GM23338 (cell line): ENCODE data around the gene DDX5. TPM values are rescaled to one million over a fixed set of nuclear protein-coding genes. Genes with fewer than 3 reads are reported as not detected.

ENCODE experiments used
- ATAC-seq: fragments of 200-7000 bp; cut with Tn5 transposase; 3 replicates; pipeline ENCODE4 v1.9.1; 2020
- DNase-seq: peaks from one replicate; pipeline ENCODE4 v3.0.0-alpha.2; 2015; ENCODE audit warnings: low spot score
- H2AFZ ChIP-seq: fragments of 200-600 bp; sonication (generic); 2 replicates; pipeline ENCODE4 v1.8.0; 2016; ENCODE audit warnings: antibody characterized with exemption, mild to moderate bottlenecking, moderate library complexity
- H3F3A ChIP-seq: fragments of 200-600 bp; sonication (generic); replicated peaks from 2 replicates; pipeline ENCODE4 v1.8.0; 2017; ENCODE audit warnings: antibody characterized with exemption, mixed run types, low read depth
- H3K27ac ChIP-seq: fragments of 200-600 bp; sonication (generic); 2 replicates; pipeline ENCODE4 v1.6.1; 2016; ENCODE audit warnings: low read depth
- H3K27me3 ChIP-seq: fragments of 200-600 bp; sonication (generic); 2 replicates; pipeline ENCODE4 v1.8.0; 2016; ENCODE audit warnings: mild to moderate bottlenecking, mixed run types, moderate library complexity; ENCODE audit not compliant: insufficient read depth
- H3K36me3 ChIP-seq: fragments of 200-600 bp; sonication (generic); 2 replicates; pipeline ENCODE4 v1.8.0; 2016; ENCODE audit warnings: mild to moderate bottlenecking; ENCODE audit not compliant: insufficient read depth
- H3K4me1 ChIP-seq: fragments of 200-600 bp; sonication (generic); 2 replicates; pipeline ENCODE4 v1.8.0; 2016; ENCODE audit warnings: mild to moderate bottlenecking, moderate library complexity; ENCODE audit not compliant: insufficient read depth
- H3K4me2 ChIP-seq: fragments of 200-600 bp; sonication (generic); 2 replicates; pipeline ENCODE4 v1.7.1; 2017; ENCODE audit warnings: mixed run types
- H3K4me3 ChIP-seq: fragments of 200-600 bp; sonication (generic); 2 replicates; pipeline ENCODE4 v1.6.1; 2016; ENCODE audit warnings: mixed run types
- H3K79me2 ChIP-seq: fragments of 200-600 bp; sonication (generic); replicated peaks from 2 replicates; pipeline ENCODE4 v1.8.0; 2017; ENCODE audit warnings: mild to moderate bottlenecking; ENCODE audit not compliant: insufficient read depth
- H3K9me2 ChIP-seq: fragments of 200-600 bp; sonication (generic); 2 replicates; pipeline ENCODE4 v1.8.0; 2017; ENCODE audit not compliant: insufficient read depth
- H4K20me1 ChIP-seq: fragments of 200-600 bp; sonication (generic); replicated peaks from 2 replicates; pipeline ENCODE4 v1.8.0; 2017; ENCODE audit warnings: mild to moderate bottlenecking; ENCODE audit not compliant: insufficient read depth
- H3K27ac Mint-ChIP-seq: 2 replicates; pipeline ENCODE4 v1.8.0; 2020; ENCODE audit warnings: inconsistent platforms, mild to moderate bottlenecking, moderate library complexity, mixed read lengths
- H3K27me3 Mint-ChIP-seq: 3 replicates; pipeline ENCODE4 v1.8.0; 2022; ENCODE audit warnings: low read depth, mild to moderate bottlenecking, moderate library complexity, mixed read lengths, inconsistent platforms; ENCODE audit not compliant: insufficient read depth, poor library complexity
- H3K36me3 Mint-ChIP-seq: 3 replicates; pipeline ENCODE4 v1.8.0; 2021; ENCODE audit warnings: low read depth, mild to moderate bottlenecking, inconsistent platforms, moderate library complexity, mixed read lengths
- H3K4me1 Mint-ChIP-seq: 3 replicates; pipeline ENCODE4 v1.8.0; 2020; ENCODE audit warnings: mild to moderate bottlenecking, inconsistent platforms, mixed read lengths
- H3K4me3 Mint-ChIP-seq: 3 replicates; pipeline ENCODE4 v1.8.0; 2021; ENCODE audit warnings: moderate library complexity, mild to moderate bottlenecking, inconsistent platforms, mixed read lengths
- H3K9me3 Mint-ChIP-seq: 3 replicates; pipeline ENCODE4 v1.8.0; 2020; ENCODE audit warnings: moderate library complexity, mild to moderate bottlenecking, inconsistent platforms, mixed read lengths
- CREB1 ChIP-seq: fragments of 250-450 bp; sonication (Bioruptor Pico); IDR thresholded peaks from 2 replicates; pipeline ENCODE4 v1.5.0; 2020; ENCODE audit warnings: low read depth, mild to moderate bottlenecking, moderate library complexity
- CTCF ChIP-seq, 2 experiments: fragments of 200-600 bp in 1 of 2; sonication (generic) in 1 of 2; conservative IDR thresholded peaks; 2 replicates each; pipeline versions ENCODE4 v1.5.1 to v1.6.1; 2016 to 2017; ENCODE audit warnings: antibody characterized with exemption in 2 of 2, low read depth in 2 of 2, mild to moderate bottlenecking in 2 of 2, moderate library complexity in 1 of 2
- ETS1 ChIP-seq: IDR thresholded peaks from 2 replicates; pipeline ENCODE4 v1.6.1; 2016; ENCODE audit warnings: antibody characterized with exemption
- EZH2 ChIP-seq: fragments of 200-600 bp; sonication (generic); IDR thresholded peaks from one replicate; pipeline ENCODE4 v1.8.0; 2017; ENCODE audit warnings: antibody characterized with exemption, mild to moderate bottlenecking, low read depth; ENCODE audit not compliant: unreplicated experiment
- EZH2phosphoT487 ChIP-seq: fragments of 200-600 bp; sonication (generic); IDR thresholded peaks from one replicate; pipeline ENCODE4 v1.8.1; 2018; ENCODE audit warnings: antibody characterized with exemption; ENCODE audit not compliant: unreplicated experiment
- JUNB ChIP-seq: IDR thresholded peaks from one replicate; pipeline ENCODE4 v1.6.1; 2016; ENCODE audit warnings: antibody characterized with exemption; ENCODE audit not compliant: unreplicated experiment
- NANOG ChIP-seq: IDR thresholded peaks from 2 replicates; pipeline ENCODE4 v1.6.1; 2016; ENCODE audit warnings: antibody characterized with exemption, borderline replicate concordance
- POLR2AphosphoS5 ChIP-seq: IDR thresholded peaks from 2 replicates; pipeline ENCODE4 v1.6.1; 2016; ENCODE audit warnings: antibody characterized with exemption, low read depth
- STAT1 ChIP-seq: IDR thresholded peaks from one replicate; pipeline ENCODE4 v1.6.1; 2016; ENCODE audit warnings: antibody characterized with exemption; ENCODE audit not compliant: unreplicated experiment
- ZNF114 ChIP-seq: fragments of 250-450 bp; sonication (Bioruptor Pico); IDR thresholded peaks from 2 replicates; pipeline ENCODE4 v1.5.0; 2020; ENCODE audit warnings: mild to moderate bottlenecking, moderate library complexity
- ZNF331 ChIP-seq: fragments of 250-450 bp; sonication (Bioruptor Pico); IDR thresholded peaks from 2 replicates; pipeline ENCODE4 v1.5.0; 2020; ENCODE audit warnings: low read depth, mild to moderate bottlenecking, moderate library complexity
- ZNF462 ChIP-seq: fragments of 250-450 bp; sonication (Bioruptor Pico); IDR thresholded peaks from 2 replicates; pipeline ENCODE4 v1.5.0; 2020; ENCODE audit warnings: mild to moderate bottlenecking, moderate library complexity
- polyA plus RNA-seq: library from polyadenylated mRNA; unstranded; fragments of >200 nt; fragmentation: Nextera tagmentation; extraction: Ambion mirVana; gene quantifications from 2 replicates; pipeline ENCODE4 v1.2.1, GENCODE V29; 2016
- total RNA-seq: library from RNA; depleted of rRNA; stranded (reverse); fragments of >200 nt; shearing (Covaris generic); gene quantifications from 2 replicates; pipeline ENCODE4 v1.2.3, GENCODE V29; 2014

Gene DDX5
- total and polyA plus RNA-seq, 2 experiments from 2014 or later: 400 to 447 TPM

GRCh38 chr17:64498308-64499203 lies 7.5 kb downstream of the DDX5 start (continued):
- TF ChIP-seq ZNF462 (CRISPR knock-in tag) (no peak), EZH2phosphoT487 (no peak), JUNB (no peak), EZH2 (no peak), NANOG (no peak), ETS1 (no peak), STAT1 (no peak)

- DNase-seq: no peak
- Histone ChIP-seq H3K36me3 (peaks cover 44% of the 10 kb centered on the region), H3K4me2 (peak overlapping the region; percentile 84), H3K27ac (peak overlapping the region; percentile 93), H3F3A (peaks cover 54% of the 10 kb centered on the region), H3K9me2 (no peaks in the 10 kb centered on the region), H3K27me3 (no peaks in the 10 kb centered on the region), H3K79me2 (peaks cover 71% of the 10 kb centered on the region), H4K20me1 (peaks cover 33% of the 10 kb centered on the region), H3K4me3 (peak overlapping the region; percentile 60), H2AFZ (no peak overlapping the region), H3K4me1 (peaks cover 10% of the 10 kb centered on the region)
- H3K27me3 Mint-ChIP-seq: peaks cover 29% of the 10 kb centered on the region
- peaks cover 3% of the 10 kb centered on the region; the same call in 1 of the 3 replicates for H3K9me3 Mint-ChIP-seq
- peaks cover 84% of the 10 kb centered on the region for H3K36me3 Mint-ChIP-seq
- no peak for ATAC-seq
- peaks cover 57% of the 10 kb centered on the region for H3K4me1 Mint-ChIP-seq
- peak overlapping the region; percentile 98 for H3K27ac Mint-ChIP-seq
- peak overlapping the region; percentile 100 for H3K4me3 Mint-ChIP-seq
- TF ChIP-seq CTCF (conservative IDR thresholded peaks at IDR 0.05; ENCODE audit: low read depth in 2 of 2): no peak
- TF ChIP-seq CREB1: no peak
- no peak for TF ChIP-seq POLR2AphosphoS5
- no peak for TF ChIP-seq NANOG
- TF ChIP-seq STAT1: no peak
- TF ChIP-seq ZNF331: no peak
- no peak for TF ChIP-seq ZNF114 (CRISPR knock-in tag)
- no peak for TF ChIP-seq EZH2
These were observed 8.5 kb downstream of the DDX5 start for GRCh38 chr17:64497565-64498035.
